Measurements from ENCODE around the gene ZNF106. TPM values are rescaled to one million over a fixed set of nuclear protein-coding genes. Genes with fewer than 3 reads are reported as not detected.

Gene ZNF106
- total RNA-seq, 1 experiment from 2014 or later: 73.4 TPM

GRCh38 chr15:42503825-42504224 is 12.9 kb upstream of the ZNF106 start:
- DNase-seq: no peak
- H3K27ac ChIP-seq: no peak overlapping the region
- ChIA-PET CTCF (interaction anchor here (0.7 kb wide), 1 partner anchor 889 kb away, joined by 3 read pairs; no protein-coding TSS in a partner anchor), POLR2A (ENCODE audit: unreplicated experiment) (interaction anchor here (0.6 kb wide), 1 partner anchor 330 kb away, joined by 3 read pairs; no protein-coding TSS in a partner anchor)
- no peak overlapping the region for H3K4me2 ChIP-seq
- TF ChIP-seq EZH2 (IDR thresholded peaks at IDR 0.05; ENCODE audit: low read depth) (no peak), CTCF (conservative IDR thresholded peaks at IDR 0.05) (no peak)
- 0 out of 2 replicates have a peak, but pooled peaks cover 3% of the 10 kb centered on the region for H3F3A ChIP-seq (ENCODE audit: insufficient read depth, low read depth)
- peaks cover 10% of the 10 kb centered on the region for H3K4me1 ChIP-seq (replicated peaks; ENCODE audit: insufficient read depth)
- no peak overlapping the region for H2AFZ ChIP-seq
- no TSS peak for BruUV-seq (replicated peaks)
- no peak overlapping the region for H3K4me3 ChIP-seq
- no peaks in the 10 kb centered on the region for H3K27me3 ChIP-seq (ENCODE audit: insufficient read depth, low read depth)
- no peaks in the 10 kb centered on the region for H3K36me3 ChIP-seq (ENCODE audit: low read depth)
- intact Hi-C loops (cut with micrococcal nuclease; ENCODE audit: unreplicated experiment): no loop called here
- H4K20me1 ChIP-seq (ENCODE audit: insufficient read depth): no peaks in the 10 kb centered on the region
- no peaks in the 10 kb centered on the region for H3K9me2 ChIP-seq (ENCODE audit: insufficient read depth)
- H3K79me2 ChIP-seq (ENCODE audit: low read depth): peaks cover 7% of the 10 kb centered on the region
- no peaks in the 10 kb centered on the region for H3K9me3 ChIP-seq (ENCODE audit: insufficient read depth, low read depth)

GRCh38 chr15:42502477-42502876 is 11.5 kb upstream of the ZNF106 start:
- TF ChIP-seq CTCF (conservative IDR thresholded peaks at IDR 0.05) (no peak), EZH2 (IDR thresholded peaks at IDR 0.05; ENCODE audit: low read depth) (no peak)
- CTCF ChIA-PET: interaction anchor here (0.6 kb wide), 1 partner anchor 25 kb away, joined by 6 read pairs; no protein-coding TSS in a partner anchor
- Histone ChIP-seq H3K9me2 (ENCODE audit: insufficient read depth) (no peaks in the 10 kb centered on the region), H4K20me1 (ENCODE audit: insufficient read depth) (no peaks in the 10 kb centered on the region), H3K4me3 (no peak overlapping the region), H3K27me3 (ENCODE audit: insufficient read depth, low read depth) (no peaks in the 10 kb centered on the region), H3K36me3 (ENCODE audit: low read depth) (no peaks in the 10 kb centered on the region), H3K4me2 (no peak overlapping the region), H3K4me1 (replicated peaks; ENCODE audit: insufficient read depth) (peaks cover 14% of the 10 kb centered on the region), H3K27ac (no peak overlapping the region), H3F3A (ENCODE audit: insufficient read depth, low read depth) (0 out of 2 replicates have a peak, but pooled peaks cover 3% of the 10 kb centered on the region), H2AFZ (no peak overlapping the region), H3K79me2 (ENCODE audit: low read depth) (peaks cover 7% of the 10 kb centered on the region), H3K9me3 (ENCODE audit: insufficient read depth, low read depth) (no peaks in the 10 kb centered on the region)
- no peak for DNase-seq
- intact Hi-C loops (cut with micrococcal nuclease; ENCODE audit: unreplicated experiment): no loop called here
- BruUV-seq (replicated peaks): no TSS peak
- POLR2A ChIA-PET (ENCODE audit: unreplicated experiment): no interaction called here

- Histone ChIP-seq H3K4me2 (no peak overlapping the region), H3K36me3 (ENCODE audit: low read depth) (no peaks in the 10 kb centered on the region), H2AFZ (no peak overlapping the region), H3K4me3 (no peak overlapping the region), H3K27me3 (ENCODE audit: insufficient read depth, low read depth) (no peaks in the 10 kb centered on the region), H3K9me3 (ENCODE audit: insufficient read depth, low read depth) (no peaks in the 10 kb centered on the region), H3K9me2 (ENCODE audit: insufficient read depth) (no peaks in the 10 kb centered on the region), H3K79me2 (ENCODE audit: low read depth) (peaks cover 19% of the 10 kb centered on the region), H3F3A (ENCODE audit: insufficient read depth, low read depth) (peaks cover 6% of the 10 kb centered on the region; the same call in 1 of the 2 replicates), H3K4me1 (replicated peaks; ENCODE audit: insufficient read depth) (peaks cover 15% of the 10 kb centered on the region), H4K20me1 (ENCODE audit: insufficient read depth) (no peaks in the 10 kb centered on the region), H3K27ac (no peak overlapping the region)
- TF ChIP-seq CTCF (conservative IDR thresholded peaks at IDR 0.05) (no peak), EZH2 (IDR thresholded peaks at IDR 0.05; ENCODE audit: low read depth) (no peak)
- no TSS peak for BruUV-seq (replicated peaks)
- DNase-seq: no peak
- intact Hi-C loops (cut with micrococcal nuclease; ENCODE audit: unreplicated experiment): no loop called here
- POLR2A ChIA-PET (ENCODE audit: unreplicated experiment): interaction anchor here (0.5 to 0.7 kb wide), 2 partner anchors 11 to 51 kb away, joined by 4 to 6 read pairs; no protein-coding TSS in a partner anchor
- CTCF ChIA-PET: no interaction called here
Measured at GRCh38 chr15:42499858-42500609, 9.1 kb upstream of the ZNF106 start.

All from PC-9 (cell line).